Stimulated activated naive B cell treated with anti-CD40 and anti-IgM and Interleukin-4, amounts not matched to agents 10 μg/mL and 1 μg/mL and 100 μg/mL, for 72 hours (primary cell): ENCODE results near the gene CERS6.

Experiments
- ATAC-seq, 2 donors: fragments of 150-1000 bp; cut with Tn5 transposase; replicated peaks; 2 replicates each; pipeline ENCODE4 v1.10.0; 2021; ENCODE audit warnings: moderate library complexity in 1 of 2
- DNase-seq: peaks from one replicate; pipeline ENCODE4 v3.0.0; 2021
- H3K27ac Mint-ChIP-seq: one replicate; pipeline ENCODE4 v1.8.0; 2022; ENCODE audit warnings: mild to moderate bottlenecking, mixed read lengths
- H3K27me3 Mint-ChIP-seq, 2 donors: one replicate each; pipeline ENCODE4 v1.8.0; 2022; ENCODE audit warnings: mixed read lengths in 2 of 2
- H3K36me3 Mint-ChIP-seq, 2 donors: one replicate each; pipeline ENCODE4 v1.8.0; 2022; ENCODE audit warnings: mixed read lengths in 2 of 2, mild to moderate bottlenecking in 1 of 2
- H3K4me1 Mint-ChIP-seq, 2 donors: one replicate each; pipeline ENCODE4 v1.8.0; 2022; ENCODE audit warnings: mixed read lengths in 2 of 2, mild to moderate bottlenecking in 1 of 2
- H3K4me3 Mint-ChIP-seq, 2 donors: one replicate each; pipeline ENCODE4 v1.8.0; 2022; ENCODE audit warnings: mild to moderate bottlenecking in 2 of 2, mixed read lengths in 2 of 2, moderate library complexity in 1 of 2
- H3K9me3 Mint-ChIP-seq, 2 donors: one replicate each; pipeline ENCODE4 v1.8.0; 2022; ENCODE audit warnings: mixed read lengths in 2 of 2, mild to moderate bottlenecking in 1 of 2

CERS6 gene

GRCh38 chr2:168577885-168578284, 121.8 kb downstream of the CERS6 start:
- ATAC-seq, result no peak
- H3K4me1 Mint-ChIP-seq, result peaks cover 16 to 49% of the 10 kb centered on the region in 2 donors
- no peaks in the 10 kb centered on the region for H3K27me3 Mint-ChIP-seq
- no peak for DNase-seq
- peaks cover 20 to 41% of the 10 kb centered on the region in 2 donors for H3K36me3 Mint-ChIP-seq
- no peak overlapping the region for H3K4me3 Mint-ChIP-seq
- peaks cover 0 to 10% of the 10 kb centered on the region in 2 donors for H3K9me3 Mint-ChIP-seq
- no peak overlapping the region for H3K27ac Mint-ChIP-seq

GRCh38 chr2:168583064-168583709, 127.1 kb downstream of the CERS6 start:
- H3K27ac Mint-ChIP-seq, result no peak overlapping the region
- H3K9me3 Mint-ChIP-seq, result peaks cover 0 to 5% of the 10 kb centered on the region in 2 donors
- H3K4me1 Mint-ChIP-seq, result peaks cover 28 to 63% of the 10 kb centered on the region in 2 donors
- H3K4me3 Mint-ChIP-seq, result no peak overlapping the region
- H3K27me3 Mint-ChIP-seq, result no peaks in the 10 kb centered on the region
- ATAC-seq (no peak), DNase-seq (no peak)
- peaks cover 16 to 42% of the 10 kb centered on the region in 2 donors for H3K36me3 Mint-ChIP-seq

DNA sequence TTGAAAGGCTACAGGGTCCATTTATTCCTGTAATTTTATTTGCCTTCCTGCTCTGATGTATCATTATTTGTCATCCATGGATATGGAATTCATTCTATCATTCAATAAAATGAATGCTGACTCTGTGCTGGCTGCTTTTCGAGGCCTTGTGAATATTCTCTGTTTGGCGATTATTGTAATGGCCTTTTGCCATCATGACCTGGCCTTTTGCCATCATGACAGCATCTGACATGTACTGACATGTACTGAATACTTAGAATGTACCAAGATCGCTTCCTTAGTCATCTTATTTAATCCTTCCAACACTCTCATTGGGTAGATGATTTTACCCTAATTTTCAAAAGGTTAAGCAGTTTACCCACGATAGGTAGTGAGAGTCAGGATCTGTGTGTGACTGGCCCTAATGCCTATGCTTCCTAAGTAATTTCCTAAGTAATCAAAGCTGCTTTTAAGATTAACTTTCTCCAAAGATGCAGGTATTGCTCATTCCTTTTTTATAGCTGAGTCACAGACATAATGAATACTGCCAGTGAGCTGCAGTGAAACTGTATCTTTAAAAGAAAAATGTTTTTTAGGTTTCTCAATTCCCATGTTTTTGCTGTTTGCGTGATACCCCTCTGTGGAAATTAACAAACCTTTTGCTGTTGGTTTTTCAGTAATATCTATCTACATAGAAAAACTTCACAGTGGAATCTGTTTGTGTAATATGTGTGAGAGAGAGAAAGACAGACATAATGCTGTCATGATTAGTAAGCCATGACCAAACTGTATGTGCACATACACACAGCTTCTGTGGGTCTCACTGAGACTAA, 127.8 kb downstream of the CERS6 start:
- Mint-ChIP-seq H3K27ac (no peak overlapping the region), H3K9me3 (peaks cover 0 to 5% of the 10 kb centered on the region in 2 donors), H3K27me3 (no peaks in the 10 kb centered on the region), H3K4me1 (peaks cover 28 to 63% of the 10 kb centered on the region in 2 donors), H3K36me3 (peaks cover 20 to 46% of the 10 kb centered on the region in 2 donors), H3K4me3 (no peak overlapping the region)
- ATAC-seq, result no peak
- no peak for DNase-seq

- DNase-seq (no peak), ATAC-seq (peak; percentile 60 to 78)
- H3K4me3 Mint-ChIP-seq, result no peak overlapping the region
- peaks cover 28 to 56% of the 10 kb centered on the region in 2 donors for H3K4me1 Mint-ChIP-seq
- no peak overlapping the region for H3K27ac Mint-ChIP-seq
- no peaks in the 10 kb centered on the region for H3K27me3 Mint-ChIP-seq
- H3K9me3 Mint-ChIP-seq, result peaks cover 0 to 2% of the 10 kb centered on the region in 2 donors
- peaks cover 14 to 39% of the 10 kb centered on the region in 2 donors for H3K36me3 Mint-ChIP-seq
These were observed 128.8 kb downstream of the CERS6 start for GRCh38 chr2:168584911-168585310.

GRCh38 chr2:168585700-168586099, 129.6 kb downstream of the CERS6 start:
- Mint-ChIP-seq H3K36me3 (peaks cover 14 to 34% of the 10 kb centered on the region in 2 donors), H3K27me3 (no peaks in the 10 kb centered on the region), H3K27ac (no peak overlapping the region), H3K4me1 (peaks cover 28 to 49% of the 10 kb centered on the region in 2 donors), H3K9me3 (peaks cover 0 to 2% of the 10 kb centered on the region in 2 donors), H3K4me3 (no peak overlapping the region)
- ATAC-seq (no peak), DNase-seq (no peak)

DNA sequence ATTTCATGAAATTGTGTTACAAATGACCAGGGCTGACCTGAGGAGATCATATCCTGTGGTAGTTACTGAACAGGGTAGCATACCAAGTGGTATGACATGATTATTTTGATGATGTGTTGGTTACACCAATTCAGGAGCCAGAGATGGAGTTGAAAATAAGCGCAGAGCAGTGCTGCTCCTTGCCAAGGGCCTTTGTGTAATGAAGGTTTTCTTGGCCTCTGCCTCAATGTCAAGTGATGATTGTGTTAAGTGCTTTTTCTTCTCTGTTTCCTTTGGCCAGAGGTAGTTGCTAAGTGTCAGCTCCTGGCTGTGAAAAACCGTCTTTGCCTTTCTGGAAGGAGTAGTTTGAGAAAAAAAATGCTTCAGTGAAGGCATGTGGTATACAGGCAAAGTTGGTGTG, 131.2 kb downstream of the CERS6 start:
- H3K27me3 Mint-ChIP-seq, result no peaks in the 10 kb centered on the region
- ATAC-seq, result no peak

GRCh38 chr2:168589236-168590211, 133.5 kb downstream of the CERS6 start:
- ATAC-seq (no peak), DNase-seq (no peak)
- H3K9me3 Mint-ChIP-seq, result no peaks in the 10 kb centered on the region
- peaks cover 8 to 21% of the 10 kb centered on the region in 2 donors for H3K36me3 Mint-ChIP-seq
- peaks cover 20 to 35% of the 10 kb centered on the region in 2 donors for H3K4me1 Mint-ChIP-seq
- H3K27ac Mint-ChIP-seq, result no peak overlapping the region
- no peak overlapping the region for H3K4me3 Mint-ChIP-seq
- no peaks in the 10 kb centered on the region for H3K27me3 Mint-ChIP-seq

More for the DNA sequence above, 131.2 kb downstream of the CERS6 start:
- H3K27ac Mint-ChIP-seq, result no peak overlapping the region
- H3K36me3 Mint-ChIP-seq, result peaks cover 8 to 20% of the 10 kb centered on the region in 2 donors
- no peak for DNase-seq
- H3K4me1 Mint-ChIP-seq, result peaks cover 24 to 42% of the 10 kb centered on the region in 2 donors
- no peaks in the 10 kb centered on the region for H3K9me3 Mint-ChIP-seq
- H3K4me3 Mint-ChIP-seq, result no peak overlapping the region

DNA sequence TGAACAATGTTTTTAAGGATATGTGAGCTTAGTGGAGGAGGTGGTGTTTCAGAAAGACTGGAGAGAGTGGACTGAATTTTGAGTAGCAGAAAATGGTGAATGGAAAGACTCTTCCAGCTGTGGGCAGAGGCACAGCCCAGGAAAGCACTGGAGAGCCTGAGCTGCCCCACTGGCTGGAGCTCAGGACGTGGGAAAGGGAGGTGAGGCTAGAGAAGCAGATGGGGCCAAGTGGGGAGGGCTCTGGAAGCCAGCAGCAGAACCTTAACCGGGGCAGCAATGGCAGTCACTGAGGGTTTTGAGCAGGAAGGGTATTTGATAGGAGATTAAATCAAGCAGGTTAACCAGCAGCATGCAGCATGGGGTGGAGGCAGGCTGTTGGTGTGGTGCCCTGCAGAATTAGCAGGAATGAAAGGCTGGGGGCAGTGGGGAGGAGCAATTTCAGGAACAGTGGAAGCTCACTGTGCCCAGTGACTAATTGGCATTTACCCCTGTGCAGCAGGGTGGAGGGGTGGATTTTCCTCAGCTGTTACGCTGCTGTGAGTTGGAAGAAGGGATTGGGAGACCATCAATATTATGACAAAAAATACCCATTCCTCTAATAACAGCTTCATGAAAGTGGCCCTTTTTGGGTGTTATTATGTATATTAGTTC, 136.2 kb downstream of the CERS6 start:
- H3K27ac Mint-ChIP-seq, result peak overlapping the region; percentile 0
- H3K4me3 Mint-ChIP-seq, result no peak overlapping the region
- peaks cover 8 to 12% of the 10 kb centered on the region in 2 donors for H3K36me3 Mint-ChIP-seq
- ATAC-seq (no peak), DNase-seq (no peak)
- peaks cover 17 to 36% of the 10 kb centered on the region in 2 donors for H3K4me1 Mint-ChIP-seq
- no peaks in the 10 kb centered on the region for H3K9me3 Mint-ChIP-seq
- no peaks in the 10 kb centered on the region for H3K27me3 Mint-ChIP-seq

DNA sequence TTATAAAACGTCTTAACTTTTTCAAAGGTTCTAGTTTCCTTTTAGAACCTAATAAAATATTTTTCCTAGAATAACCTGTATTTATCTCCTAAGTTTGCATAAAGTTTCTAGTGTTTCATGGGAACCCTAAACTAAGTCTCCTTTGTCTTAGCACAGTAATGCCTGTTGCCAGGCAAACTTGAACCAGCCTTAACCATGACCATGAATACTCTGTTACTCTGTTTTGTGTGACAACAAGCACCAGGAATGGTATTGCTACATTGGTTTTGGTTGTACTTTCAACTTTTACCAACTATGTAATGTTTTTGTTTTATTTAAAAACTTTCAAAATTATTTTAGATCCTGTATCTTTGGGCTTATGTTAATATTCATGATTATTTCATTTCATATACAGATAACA, 137.6 kb downstream of the CERS6 start:
- Mint-ChIP-seq H3K27me3 (no peaks in the 10 kb centered on the region), H3K4me3 (no peak overlapping the region), H3K9me3 (no peaks in the 10 kb centered on the region), H3K4me1 (peaks cover 19 to 45% of the 10 kb centered on the region in 2 donors), H3K27ac (no peak overlapping the region), H3K36me3 (peaks cover 2 to 5% of the 10 kb centered on the region in 2 donors)
- no peak for ATAC-seq
- DNase-seq, result no peak

GRCh38 chr2:168594778-168595177, 138.7 kb downstream of the CERS6 start:
- Mint-ChIP-seq H3K27ac (peak overlapping the region; percentile 38), H3K4me3 (no peak overlapping the region), H3K36me3 (peaks cover 2 to 6% of the 10 kb centered on the region in 2 donors), H3K27me3 (no peaks in the 10 kb centered on the region), H3K9me3 (no peaks in the 10 kb centered on the region), H3K4me1 (peaks cover 30 to 56% of the 10 kb centered on the region in 2 donors)
- ATAC-seq (peak; percentile 60 to 78), DNase-seq (no peak)

GRCh38 chr2:168596881-168597655, 141.0 kb downstream of the CERS6 start:
- Mint-ChIP-seq H3K27me3 (no peaks in the 10 kb centered on the region), H3K36me3 (peaks cover 13 to 23% of the 10 kb centered on the region in 2 donors), H3K4me3 (no peak overlapping the region), H3K4me1 (peaks cover 46 to 72% of the 10 kb centered on the region in 2 donors), H3K9me3 (peaks cover 2 to 8% of the 10 kb centered on the region in 2 donors), H3K27ac (no peak overlapping the region)
- no peak for DNase-seq
- ATAC-seq, result no peak

GRCh38 chr2:168599738-168600137, 143.7 kb downstream of the CERS6 start:
- H3K36me3 Mint-ChIP-seq, result peaks cover 22 to 29% of the 10 kb centered on the region in 2 donors
- no peak for DNase-seq
- ATAC-seq, result peak; percentile 54 to 55
- H3K4me1 Mint-ChIP-seq, result peaks cover 54 to 79% of the 10 kb centered on the region in 2 donors
- H3K27ac Mint-ChIP-seq, result peak overlapping the region; percentile 97
- peaks cover 9 to 19% of the 10 kb centered on the region in 2 donors for H3K9me3 Mint-ChIP-seq
- H3K27me3 Mint-ChIP-seq, result no peaks in the 10 kb centered on the region
- peak overlapping the region; percentile 44 to 47 for H3K4me3 Mint-ChIP-seq

DNA sequence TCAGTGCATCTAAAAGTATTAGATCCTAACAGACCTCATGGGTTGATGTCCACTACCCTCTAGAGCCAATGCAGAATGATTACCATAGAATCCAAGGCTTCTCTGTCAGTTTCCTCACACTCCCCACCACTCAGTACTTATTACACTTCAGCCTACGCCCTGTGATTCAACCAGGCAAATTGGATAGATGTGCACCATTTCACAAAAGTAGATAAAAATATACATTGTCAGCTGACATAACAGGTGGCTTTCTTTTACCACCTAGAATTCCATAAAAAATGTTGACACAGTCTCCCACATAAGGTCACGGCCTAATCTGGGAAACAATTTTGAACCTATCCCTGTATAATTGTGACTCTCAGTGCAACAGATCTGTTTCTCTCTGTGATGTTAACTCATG, 144.9 kb downstream of the CERS6 start:
- Mint-ChIP-seq H3K4me1 (peaks cover 56 to 78% of the 10 kb centered on the region in 2 donors), H3K4me3 (no peak overlapping the region), H3K27ac (peak overlapping the region; percentile 97), H3K27me3 (no peaks in the 10 kb centered on the region), H3K9me3 (peaks cover 14 to 25% of the 10 kb centered on the region in 2 donors), H3K36me3 (peaks cover 33 to 40% of the 10 kb centered on the region in 2 donors)
- ATAC-seq, result no peak
- DNase-seq, result no peak
